HepG2 (cell line): ENCODE measurements around the gene RAB43. TPM values are rescaled to one million over a fixed set of nuclear protein-coding genes. Genes with fewer than 3 reads are reported as not detected.

Source experiments
- CCDC6 ChIP-seq: sonication (generic); formaldehyde crosslinking; IDR thresholded peaks from 2 replicates; pipeline ENCODE4 v1.8.1; 2022; ENCODE audit warnings: mild to moderate bottlenecking, missing genetic modification reagents, moderate library complexity
- CENPT ChIP-seq: sonication (generic); formaldehyde crosslinking; IDR thresholded peaks from 2 replicates; pipeline ENCODE4 v1.8.0; 2022; ENCODE audit warnings: low read depth, mild to moderate bottlenecking, moderate library complexity, missing genetic modification reagents
- CREM ChIP-seq, 2 experiments: sonication (generic) in 1 of 2; formaldehyde crosslinking in 1 of 2; IDR thresholded peaks; 2 replicates each; pipeline versions ENCODE4 v1.4.0 to v1.6.1; 2016 to 2020; ENCODE audit warnings: antibody characterized with exemption in 1 of 2, mild to moderate bottlenecking in 1 of 2, missing genetic modification reagents in 1 of 2
- DDIT3 ChIP-seq: sonication (generic); formaldehyde crosslinking; IDR thresholded peaks from 2 replicates; pipeline ENCODE4 v1.4.0; 2020; ENCODE audit warnings: mild to moderate bottlenecking, missing genetic modification reagents
- DPF2 ChIP-seq: sonication (generic); formaldehyde crosslinking; IDR thresholded peaks from 2 replicates; pipeline ENCODE4 v1.4.0; 2020; ENCODE audit warnings: mild to moderate bottlenecking, low read depth, missing genetic modification reagents, borderline replicate concordance
- FOSL2 ChIP-seq: sonication (generic); formaldehyde crosslinking; IDR thresholded peaks from 2 replicates; pipeline ENCODE4 v1.4.0; 2020; ENCODE audit warnings: missing genetic modification reagents
- HOXA3 ChIP-seq: sonication (generic); formaldehyde crosslinking; IDR thresholded peaks from 2 replicates; pipeline ENCODE4 v1.5.0; 2020; ENCODE audit warnings: missing genetic modification reagents
- HOXA7 ChIP-seq: sonication (generic); formaldehyde crosslinking; IDR thresholded peaks from 2 replicates; pipeline ENCODE4 v1.8.1; 2022; ENCODE audit warnings: mild to moderate bottlenecking, missing genetic modification reagents, moderate library complexity
- MAZ ChIP-seq, 2 experiments: sonication (generic) in 1 of 2; formaldehyde crosslinking in 1 of 2; IDR thresholded peaks; 2 replicates each; pipeline versions ENCODE4 v1.5.0 to v1.6.1; 2012 to 2020; ENCODE audit warnings: low read depth in 2 of 2, mild to moderate bottlenecking in 2 of 2, borderline replicate concordance in 1 of 2, improper control_type of control experiment in 1 of 2, low read length in 1 of 2, missing genetic modification reagents in 1 of 2, moderate library complexity in 1 of 2
- MEF2D ChIP-seq: sonication (generic); formaldehyde crosslinking; IDR thresholded peaks from 2 replicates; pipeline ENCODE4 v1.5.1; 2020; ENCODE audit warnings: mild to moderate bottlenecking, missing genetic modification reagents
- PRDM10 ChIP-seq: sonication (generic); formaldehyde crosslinking; IDR thresholded peaks from 2 replicates; pipeline ENCODE4 v1.4.0; 2020; ENCODE audit warnings: low read depth, missing genetic modification reagents
- SCMH1 ChIP-seq: sonication (generic); formaldehyde crosslinking; IDR thresholded peaks from 2 replicates; pipeline ENCODE4 v1.9.0; 2021; ENCODE audit warnings: missing genetic modification reagents, mild to moderate bottlenecking, borderline replicate concordance
- SMARCE1 ChIP-seq: fragments of 450-650 bp; IDR thresholded peaks from 2 replicates; pipeline ENCODE4 v1.6.1; 2017; ENCODE audit warnings: borderline replicate concordance
- ZNF12 ChIP-seq: sonication (generic); formaldehyde crosslinking; IDR thresholded peaks from 2 replicates; pipeline ENCODE4 v1.5.0; 2020; ENCODE audit warnings: missing genetic modification reagents
- ZNF597 ChIP-seq: sonication (generic); formaldehyde crosslinking; IDR thresholded peaks from 2 replicates; pipeline ENCODE4 v1.5.0; 2020; ENCODE audit warnings: missing genetic modification reagents
- ZNF776 ChIP-seq: sonication (generic); formaldehyde crosslinking; IDR thresholded peaks from 2 replicates; pipeline ENCODE4 v1.4.0; 2020; ENCODE audit warnings: mild to moderate bottlenecking, missing genetic modification reagents
- polyA plus RNA-seq, 8 experiments: library from polyadenylated mRNA; depleted of rRNA in 3 of 8; stranded (reverse) in 7 of 8; unstranded in 1 of 8; fragments of >200 nt; fragmentation: Illumina TruSeq in 4 of 8; extraction: Trizol in 4 of 8; gene quantifications; 2 replicates each; pipeline versions ENCODE4 v1.2.1 to v1.2.3, GENCODE V29; 2011 to 2016; ENCODE audit warnings: low read depth in 4 of 8, missing spikeins in 1 of 8, mixed read lengths in 1 of 8; ENCODE audit not compliant: insufficient read depth in 1 of 8
- total RNA-seq, 5 experiments: library from RNA; depleted of rRNA; stranded (reverse); fragments of >200 nt; fragmentation: Illumina TruSeq; extraction: Trizol; gene quantifications; 2 replicates each; pipeline ENCODE4 v1.2.3, GENCODE V29; 2016; ENCODE audit warnings: low read depth in 1 of 5
- TF ChIP-seq, protein P1 (sequence below): sonication (generic); formaldehyde crosslinking; IDR thresholded peaks from 2 replicates; pipeline ENCODE4 v1.4.0; 2020; ENCODE audit warnings: mild to moderate bottlenecking, missing genetic modification reagents, borderline replicate concordance
- TF ChIP-seq, protein P2 (sequence below): sonication (generic); formaldehyde crosslinking; IDR thresholded peaks from 2 replicates; pipeline ENCODE4 v1.8.0; 2022; ENCODE audit warnings: mild to moderate bottlenecking, missing genetic modification reagents, moderate library complexity

The RAB43 gene
- total and polyA plus RNA-seq, 2 of the 13 experiments (the other 11 are each of a cell fraction or from before 2014, with no cell fraction given): 11.8 to 18.4 TPM

GRCh38 chr3:129116482-129116946 is 5.1 kb downstream of the RAB43 start (continued):
- no peak for TF ChIP-seq PRDM10 (CRISPR knock-in tag)
- TF ChIP-seq, protein P1, sequence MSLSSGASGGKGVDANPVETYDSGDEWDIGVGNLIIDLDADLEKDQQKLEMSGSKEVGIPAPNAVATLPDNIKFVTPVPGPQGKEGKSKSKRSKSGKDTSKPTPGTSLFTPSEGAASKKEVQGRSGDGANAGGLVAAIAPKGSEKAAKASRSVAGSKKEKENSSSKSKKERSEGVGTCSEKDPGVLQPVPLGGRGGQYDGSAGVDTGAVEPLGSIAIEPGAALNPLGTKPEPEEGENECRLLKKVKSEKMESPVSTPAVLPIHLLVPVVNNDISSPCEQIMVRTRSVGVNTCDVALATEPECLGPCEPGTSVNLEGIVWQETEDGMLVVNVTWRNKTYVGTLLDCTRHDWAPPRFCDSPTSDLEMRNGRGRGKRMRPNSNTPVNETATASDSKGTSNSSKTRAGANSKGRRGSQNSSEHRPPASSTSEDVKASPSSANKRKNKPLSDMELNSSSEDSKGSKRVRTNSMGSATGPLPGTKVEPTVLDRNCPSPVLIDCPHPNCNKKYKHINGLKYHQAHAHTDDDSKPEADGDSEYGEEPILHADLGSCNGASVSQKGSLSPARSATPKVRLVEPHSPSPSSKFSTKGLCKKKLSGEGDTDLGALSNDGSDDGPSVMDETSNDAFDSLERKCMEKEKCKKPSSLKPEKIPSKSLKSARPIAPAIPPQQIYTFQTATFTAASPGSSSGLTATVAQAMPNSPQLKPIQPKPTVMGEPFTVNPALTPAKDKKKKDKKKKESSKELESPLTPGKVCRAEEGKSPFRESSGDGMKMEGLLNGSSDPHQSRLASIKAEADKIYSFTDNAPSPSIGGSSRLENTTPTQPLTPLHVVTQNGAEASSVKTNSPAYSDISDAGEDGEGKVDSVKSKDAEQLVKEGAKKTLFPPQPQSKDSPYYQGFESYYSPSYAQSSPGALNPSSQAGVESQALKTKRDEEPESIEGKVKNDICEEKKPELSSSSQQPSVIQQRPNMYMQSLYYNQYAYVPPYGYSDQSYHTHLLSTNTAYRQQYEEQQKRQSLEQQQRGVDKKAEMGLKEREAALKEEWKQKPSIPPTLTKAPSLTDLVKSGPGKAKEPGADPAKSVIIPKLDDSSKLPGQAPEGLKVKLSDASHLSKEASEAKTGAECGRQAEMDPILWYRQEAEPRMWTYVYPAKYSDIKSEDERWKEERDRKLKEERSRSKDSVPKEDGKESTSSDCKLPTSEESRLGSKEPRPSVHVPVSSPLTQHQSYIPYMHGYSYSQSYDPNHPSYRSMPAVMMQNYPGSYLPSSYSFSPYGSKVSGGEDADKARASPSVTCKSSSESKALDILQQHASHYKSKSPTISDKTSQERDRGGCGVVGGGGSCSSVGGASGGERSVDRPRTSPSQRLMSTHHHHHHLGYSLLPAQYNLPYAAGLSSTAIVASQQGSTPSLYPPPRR (CRISPR knock-in tag): peak; percentile 64; the same call in 1 of the 2 replicates
- no peak for TF ChIP-seq FOSL2
- TF ChIP-seq ZNF776: no peak
- TF ChIP-seq ZNF597: no peak
- no peak for TF ChIP-seq DDIT3
- TF ChIP-seq MEF2D (CRISPR knock-in tag): 0 out of 2 replicates have a peak, but pooled peaks have one; percentile 36
- no peak for TF ChIP-seq CCDC6 (CRISPR knock-in tag)
- 0 out of 2 replicates have a peak, but pooled peaks have one; percentile 31 for TF ChIP-seq ZNF12 (CRISPR knock-in tag)
- TF ChIP-seq, protein P2, sequence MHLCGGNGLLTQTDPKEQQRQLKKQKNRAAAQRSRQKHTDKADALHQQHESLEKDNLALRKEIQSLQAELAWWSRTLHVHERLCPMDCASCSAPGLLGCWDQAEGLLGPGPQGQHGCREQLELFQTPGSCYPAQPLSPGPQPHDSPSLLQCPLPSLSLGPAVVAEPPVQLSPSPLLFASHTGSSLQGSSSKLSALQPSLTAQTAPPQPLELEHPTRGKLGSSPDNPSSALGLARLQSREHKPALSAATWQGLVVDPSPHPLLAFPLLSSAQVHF (CRISPR knock-in tag): no peak
- TF ChIP-seq HOXA7 (CRISPR knock-in tag): no peak
- no peak for TF ChIP-seq SMARCE1
- peak; percentile 21; the same call in 1 of the 2 replicates for TF ChIP-seq CREM (IDR thresholded peaks at IDR 0.05)
- TF ChIP-seq CREM (CRISPR knock-in tag; IDR thresholded peaks at IDR 0.05): no peak
- TF ChIP-seq DPF2 (CRISPR knock-in tag): peak; percentile 61; the same call in 1 of the 2 replicates
- no peak for TF ChIP-seq SCMH1 (CRISPR knock-in tag)
- no peak for TF ChIP-seq CENPT (CRISPR knock-in tag)
- no peak for TF ChIP-seq MAZ (IDR thresholded peaks at IDR 0.05; ENCODE audit: borderline replicate concordance, low read depth, low read length)
- no peak for TF ChIP-seq MAZ (CRISPR knock-in tag; IDR thresholded peaks at IDR 0.05; ENCODE audit: low read depth)
- TF ChIP-seq HOXA3 (CRISPR knock-in tag): peak; percentile 18; the same call in 1 of the 2 replicates
